ENCODE results near the gene GCK.
"Not testable (repeated sequence)": the region's sequence is repeated elsewhere in the genome, so short reads cannot be mapped to it uniquely, and the experiment has no call there.

Gene GCK

DNA sequence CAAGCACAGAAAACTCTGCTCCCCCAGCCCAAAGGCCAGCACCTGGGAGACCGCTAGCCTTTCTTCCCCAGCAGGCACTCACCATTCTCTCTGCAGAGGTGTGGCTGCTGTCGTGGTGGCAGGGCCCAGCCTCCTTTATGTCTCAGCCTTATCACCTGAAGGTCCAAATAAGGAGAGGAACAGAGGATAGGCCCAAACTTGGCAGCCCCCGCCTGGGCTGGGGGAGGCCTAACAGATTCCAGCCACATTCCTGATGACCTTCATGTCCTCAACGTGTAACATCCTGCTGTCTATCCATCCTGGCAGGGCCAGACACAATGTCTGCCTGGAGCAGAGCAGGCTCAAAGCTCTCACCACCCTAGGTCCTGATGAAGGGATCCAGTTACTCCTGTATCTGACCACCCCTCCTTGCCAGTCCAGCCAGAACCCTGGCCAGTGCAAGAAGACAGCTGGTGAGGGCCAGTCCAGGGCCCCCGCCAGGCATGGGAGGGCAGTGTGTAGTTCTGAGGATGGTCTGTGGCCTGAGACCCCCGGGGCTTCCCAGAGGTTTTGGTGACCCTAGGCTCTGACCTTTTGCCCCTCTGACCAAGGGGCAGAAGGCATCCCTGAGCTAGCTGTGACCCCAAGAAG is 47.9 kb downstream of the GCK start, which contains the start of gene MYL7:
TSS of gene MYL7 (minus strand) at position 112 of the 630 bp plus-strand sequence. CDS start at position 85, 27 bp downstream.
- DNase-seq (ENCODE audit: low spot score) = no peak

DNA sequence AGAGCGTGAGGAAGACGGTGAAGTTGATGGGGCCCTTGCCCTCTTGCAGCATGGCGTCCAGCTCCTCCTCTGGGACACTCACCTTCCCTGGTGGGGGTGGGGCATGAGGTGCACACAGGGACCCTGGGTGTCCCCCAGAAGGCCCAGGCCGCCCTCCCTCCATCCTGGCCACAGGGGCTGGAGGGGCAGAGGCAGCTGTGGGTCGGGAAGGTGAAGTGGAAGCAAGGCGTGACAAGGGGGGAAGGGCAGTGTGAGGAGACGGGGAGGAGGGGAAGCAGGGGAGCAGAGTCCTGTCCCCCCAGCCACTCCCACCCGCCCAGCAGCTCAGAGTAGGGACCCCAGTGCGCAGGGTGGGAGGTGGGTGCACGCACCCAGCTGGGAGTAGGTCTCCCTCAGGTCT is 48.9 kb downstream of the GCK start:
- DNase-seq (ENCODE audit: low spot score) = no peak

DNA sequence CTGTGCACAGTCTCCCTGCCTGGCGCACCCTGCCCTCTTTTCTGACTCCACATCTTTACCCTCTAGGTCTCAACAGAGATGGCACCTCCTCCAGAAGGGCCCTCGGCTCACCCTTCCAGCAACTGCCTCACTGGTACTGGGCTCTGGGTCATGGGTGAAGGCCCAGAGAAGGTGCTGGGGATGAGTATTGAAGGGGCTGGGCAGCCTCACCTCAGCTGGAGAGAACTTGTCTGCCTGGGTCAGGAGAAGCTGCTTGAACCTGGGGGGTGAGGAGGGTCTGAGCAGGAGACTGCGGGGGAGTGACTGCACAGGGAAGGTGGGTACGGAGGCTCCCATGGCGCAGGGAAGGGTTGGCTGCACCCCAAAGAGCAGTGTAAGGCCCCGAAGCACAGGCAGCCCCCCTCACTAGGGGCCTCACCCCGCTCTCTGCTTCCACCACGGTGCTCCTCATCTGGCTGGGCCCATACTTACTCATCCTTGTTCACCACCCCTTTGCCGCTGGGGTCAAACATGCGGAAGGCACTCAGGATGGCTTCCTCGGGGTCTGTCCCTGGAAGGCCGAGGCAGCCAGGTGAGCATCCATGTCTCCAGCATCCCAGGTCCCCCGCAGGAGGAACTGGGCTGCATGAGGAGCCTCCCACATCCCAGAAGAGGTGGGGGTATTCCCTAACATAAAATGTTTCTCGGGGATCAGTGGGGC is 49.8 kb downstream of the GCK start:
- no peak for DNase-seq (ENCODE audit: low spot score)

DNA sequence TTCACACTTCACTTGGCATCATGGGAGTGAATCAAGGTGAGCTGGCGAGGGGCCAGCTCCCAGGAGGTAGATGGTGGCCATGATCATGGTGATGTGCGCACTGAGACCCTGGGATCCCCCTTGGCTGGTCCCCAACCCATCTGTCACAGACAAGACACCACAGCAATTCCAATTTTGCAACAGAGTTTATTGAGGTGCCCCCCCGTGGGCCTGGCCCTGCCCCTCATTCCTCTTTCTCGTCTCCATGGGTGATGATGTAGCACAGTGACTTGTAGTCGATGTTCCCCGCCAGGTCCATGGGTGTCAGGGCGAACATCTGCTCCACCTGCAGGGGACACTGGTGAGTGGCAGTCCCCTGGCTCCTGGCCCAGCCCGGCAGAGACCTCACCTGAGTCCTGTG is 50.5 kb downstream of the GCK start:
- DNase-seq (ENCODE audit: low spot score) = no peak

DNA sequence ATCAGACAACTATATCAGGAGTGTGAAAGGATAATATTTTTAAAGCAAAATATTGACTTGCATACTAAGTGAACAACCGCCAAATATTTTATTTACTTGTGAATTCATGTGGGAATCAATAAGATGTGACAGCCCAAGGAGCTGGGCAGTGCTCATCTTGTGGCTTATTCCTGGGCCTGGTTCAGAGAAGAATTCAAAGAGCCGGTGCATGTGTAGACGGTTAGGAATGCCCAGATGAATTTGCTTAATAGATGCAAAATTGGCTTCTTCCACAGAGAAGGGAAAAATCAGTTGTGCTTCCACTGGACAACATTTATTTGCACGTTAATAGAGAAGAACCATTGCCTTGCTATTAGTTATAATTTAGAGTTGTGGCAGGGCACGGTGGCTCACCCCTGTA is 52.5 kb downstream of the GCK start:
- no peak for DNase-seq (ENCODE audit: low spot score)

DNA sequence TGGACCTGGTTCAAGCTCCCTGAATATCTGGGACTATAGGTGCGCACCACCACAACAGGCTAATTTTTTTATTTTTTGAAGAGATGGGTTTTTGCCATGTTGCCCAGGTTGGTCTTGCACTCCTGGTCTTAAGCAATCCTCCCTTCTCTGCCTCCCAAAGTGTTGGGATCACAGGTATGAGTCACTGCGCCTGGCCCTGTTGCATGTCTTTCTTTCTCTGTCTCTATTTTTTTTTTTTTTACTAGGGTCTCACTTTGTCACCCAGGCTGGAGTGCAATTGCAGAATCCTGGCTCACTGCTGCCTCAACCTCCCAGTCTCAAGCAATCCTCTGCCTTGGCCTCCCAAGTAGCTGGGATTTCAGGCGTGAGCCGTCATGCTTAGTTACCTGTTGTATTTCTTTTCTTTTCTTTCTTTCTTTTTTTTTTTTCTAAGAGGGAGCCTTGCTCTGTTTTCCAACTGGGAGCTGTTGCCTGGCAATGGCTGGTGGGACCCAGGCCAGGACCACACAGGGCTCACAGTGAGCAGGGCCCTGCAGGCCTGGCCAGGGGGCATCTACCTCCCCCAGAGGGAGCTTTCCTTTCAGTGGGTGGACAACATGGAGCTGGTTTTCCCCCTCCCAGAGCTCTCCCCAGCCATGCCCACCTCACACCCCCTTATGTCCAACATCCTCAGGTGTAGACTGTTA is 54.2 kb downstream of the GCK start:
- DNase-seq (ENCODE audit: low spot score) = no peak

DNA sequence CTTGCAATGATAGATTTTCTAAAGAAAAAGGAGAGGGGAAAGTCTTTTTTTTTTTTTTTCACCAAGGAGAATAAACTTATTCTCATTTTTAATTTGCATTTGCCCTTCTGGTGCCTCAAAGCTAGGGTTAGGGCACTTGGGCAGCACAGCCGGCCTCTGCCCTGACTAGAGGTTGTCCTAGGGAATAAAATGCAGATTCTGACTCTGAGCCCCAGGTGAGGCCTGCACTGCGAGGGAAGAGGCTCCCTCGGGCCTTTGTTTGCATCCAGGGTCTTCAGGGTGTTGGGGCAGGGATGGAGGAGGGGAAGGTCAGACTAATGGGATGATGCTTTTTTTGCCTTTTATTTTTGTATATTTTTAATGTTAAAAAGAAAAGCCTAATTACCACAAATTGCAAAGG is 55.9 kb downstream of the GCK start:
- no peak for DNase-seq (ENCODE audit: low spot score)

DNA sequence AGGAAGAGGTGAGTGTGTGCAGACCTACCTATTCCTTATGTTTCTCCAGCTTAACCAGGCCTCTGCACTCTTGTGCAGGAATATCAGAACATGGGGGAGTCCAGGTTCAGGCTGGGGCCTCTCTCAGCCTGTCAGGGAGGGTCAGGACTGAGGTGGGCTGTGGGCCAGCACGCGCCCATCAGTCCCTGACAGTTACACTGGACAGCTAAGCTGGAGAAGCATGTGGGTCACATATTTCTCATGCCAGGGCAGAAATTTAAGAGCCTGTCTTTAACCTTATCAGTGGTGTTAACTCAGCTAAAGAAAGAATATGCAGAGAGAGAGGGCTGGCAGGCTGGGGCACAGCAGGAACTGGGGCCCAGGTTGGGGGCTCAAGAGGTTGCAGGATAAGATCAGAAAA is 57.2 kb downstream of the GCK start:
- DNase-seq (ENCODE audit: low spot score) = no peak

DNA sequence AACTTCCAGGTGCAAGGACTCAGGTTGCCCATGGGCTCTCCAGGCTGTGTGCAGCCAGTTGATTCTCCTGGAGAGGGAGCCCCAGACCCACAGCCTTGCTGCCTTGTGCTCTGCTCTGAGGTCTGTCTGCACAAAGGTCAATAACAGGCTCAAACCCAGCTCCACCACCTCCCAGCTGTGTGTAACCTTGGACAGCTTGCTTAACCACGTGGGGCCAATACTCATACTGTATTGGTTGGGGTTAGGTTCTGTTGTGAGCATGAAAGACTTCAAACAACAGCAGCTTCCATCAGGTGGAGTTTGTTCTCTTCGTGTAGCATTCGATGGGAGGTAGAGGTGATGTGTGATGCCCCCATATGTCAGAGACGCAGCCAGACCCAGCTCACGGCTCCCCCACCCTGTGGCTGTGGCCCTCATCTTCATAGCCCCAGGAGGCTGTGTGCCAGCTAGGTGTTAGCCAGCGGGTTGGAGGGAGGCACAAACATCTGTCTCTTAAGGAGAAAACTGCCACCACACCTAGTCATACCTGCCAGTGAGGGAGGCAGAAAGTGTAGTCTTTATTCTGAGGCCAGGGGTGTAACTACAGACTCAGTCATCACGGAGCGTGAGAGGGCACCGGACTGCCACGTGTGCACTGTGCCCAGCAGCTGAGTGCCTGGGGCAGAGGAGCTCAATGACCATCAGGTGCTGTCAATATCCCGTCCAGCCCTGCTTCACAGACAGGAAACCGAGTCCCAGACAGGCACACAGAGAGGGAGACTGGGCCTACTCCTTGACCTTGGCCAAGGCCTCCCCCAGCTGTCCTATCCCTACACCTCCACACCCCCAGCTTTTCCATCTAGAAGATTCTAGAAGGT is 57.8 kb downstream of the GCK start:
- no peak for DNase-seq (ENCODE audit: low spot score)

DNA sequence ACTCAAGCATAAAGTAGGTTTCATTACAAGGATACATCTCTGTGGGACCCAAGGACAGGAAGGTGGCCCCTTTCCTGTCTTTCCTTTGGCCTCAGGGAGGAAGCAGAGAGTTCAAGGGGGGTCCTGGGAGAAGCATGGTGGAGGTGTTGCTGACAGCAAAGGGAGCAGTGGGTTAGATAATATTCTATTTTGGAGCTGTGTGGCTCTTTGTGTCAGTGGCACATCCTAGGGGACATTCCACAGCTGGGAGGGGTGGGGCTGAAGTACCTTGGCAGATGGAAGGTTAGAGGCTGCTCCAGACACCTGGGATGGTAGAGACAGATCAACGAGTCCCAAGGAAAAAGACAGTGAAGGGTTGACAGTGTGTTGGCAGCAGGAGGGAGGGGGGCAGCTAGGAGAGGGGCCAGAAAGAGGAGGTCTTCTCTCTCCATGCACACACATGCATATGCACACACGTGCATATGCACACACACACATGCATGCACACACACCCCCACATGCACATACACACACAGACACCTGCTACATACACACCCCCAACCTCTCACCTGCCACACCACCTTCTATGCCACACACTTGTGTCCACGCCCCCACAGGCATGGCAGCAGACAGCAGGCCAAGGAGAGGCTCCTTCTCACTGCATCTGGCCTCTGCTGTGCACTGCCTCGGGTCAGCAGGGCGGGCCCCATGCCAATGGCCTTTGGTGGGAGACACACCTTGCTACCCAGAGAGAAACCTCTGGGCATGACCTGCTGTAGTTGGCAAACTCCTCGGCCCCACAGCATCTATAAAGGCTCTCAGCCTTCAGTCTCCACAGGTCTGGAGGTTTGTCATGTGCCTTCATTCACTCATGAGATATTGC is 60.3 kb downstream of the GCK start:
- no peak for DNase-seq (ENCODE audit: low spot score)

DNA sequence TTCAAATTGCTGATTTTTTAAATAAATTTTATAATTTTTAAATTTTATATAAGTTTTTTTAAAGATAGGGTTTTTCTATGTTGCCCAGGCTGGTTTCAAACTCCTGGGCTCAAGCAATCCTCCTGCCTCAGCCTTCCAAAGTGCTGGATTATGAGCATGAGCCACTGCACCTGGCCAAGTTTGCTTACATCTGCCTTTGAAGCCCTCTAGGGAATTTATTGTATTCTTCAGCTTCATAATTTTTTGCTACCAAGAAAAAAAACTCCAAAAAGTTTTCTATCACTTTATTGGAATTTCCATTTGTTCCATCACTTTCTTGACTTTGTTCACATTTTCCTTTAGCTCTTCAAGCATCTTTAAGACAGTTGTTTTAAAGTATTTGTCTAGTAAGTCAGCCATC is 62.1 kb downstream of the GCK start:
- DNase-seq (ENCODE audit: low spot score) = no peak

DNA sequence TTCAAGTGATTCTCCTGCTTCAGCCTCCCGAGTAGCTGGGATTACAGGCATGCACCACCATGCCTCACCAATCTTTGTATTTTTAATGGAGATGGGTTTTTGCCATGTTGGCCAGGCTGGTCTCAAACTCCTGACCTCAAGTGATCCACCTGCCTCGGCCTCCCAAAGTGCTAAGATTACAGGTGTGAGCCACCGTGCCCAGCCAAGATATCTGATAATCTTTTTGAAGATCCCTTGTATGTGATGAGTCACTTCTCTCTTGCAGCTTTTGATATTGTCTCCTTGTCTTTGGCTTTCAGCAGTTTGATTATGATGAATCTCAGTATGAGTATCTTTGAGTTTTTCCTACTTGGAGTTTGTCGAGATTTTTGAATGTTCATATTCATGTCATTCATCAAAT is 62.7 kb downstream of the GCK start:
- DNase-seq (ENCODE audit: low spot score) = not testable (repeated sequence)

DNA sequence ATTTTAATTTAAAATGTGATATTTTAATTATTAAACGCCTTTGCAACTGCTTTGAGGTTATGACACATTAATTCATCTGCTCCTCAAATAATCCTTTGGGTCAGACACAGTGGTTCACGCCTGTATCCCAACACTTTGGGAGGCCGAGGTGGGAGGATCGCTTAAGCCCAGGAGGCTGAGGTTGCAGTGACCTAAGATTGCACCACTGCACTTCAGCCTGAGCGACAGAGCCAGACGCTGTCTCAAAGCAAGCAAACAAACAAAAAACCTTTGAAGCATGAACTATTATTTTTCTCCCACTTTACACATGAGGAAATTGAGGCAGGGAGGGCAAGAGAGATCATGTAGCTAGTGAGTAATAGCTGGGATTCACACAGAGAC is 64.4 kb downstream of the GCK start:
- DNase-seq (ENCODE audit: low spot score) = no peak

DNA sequence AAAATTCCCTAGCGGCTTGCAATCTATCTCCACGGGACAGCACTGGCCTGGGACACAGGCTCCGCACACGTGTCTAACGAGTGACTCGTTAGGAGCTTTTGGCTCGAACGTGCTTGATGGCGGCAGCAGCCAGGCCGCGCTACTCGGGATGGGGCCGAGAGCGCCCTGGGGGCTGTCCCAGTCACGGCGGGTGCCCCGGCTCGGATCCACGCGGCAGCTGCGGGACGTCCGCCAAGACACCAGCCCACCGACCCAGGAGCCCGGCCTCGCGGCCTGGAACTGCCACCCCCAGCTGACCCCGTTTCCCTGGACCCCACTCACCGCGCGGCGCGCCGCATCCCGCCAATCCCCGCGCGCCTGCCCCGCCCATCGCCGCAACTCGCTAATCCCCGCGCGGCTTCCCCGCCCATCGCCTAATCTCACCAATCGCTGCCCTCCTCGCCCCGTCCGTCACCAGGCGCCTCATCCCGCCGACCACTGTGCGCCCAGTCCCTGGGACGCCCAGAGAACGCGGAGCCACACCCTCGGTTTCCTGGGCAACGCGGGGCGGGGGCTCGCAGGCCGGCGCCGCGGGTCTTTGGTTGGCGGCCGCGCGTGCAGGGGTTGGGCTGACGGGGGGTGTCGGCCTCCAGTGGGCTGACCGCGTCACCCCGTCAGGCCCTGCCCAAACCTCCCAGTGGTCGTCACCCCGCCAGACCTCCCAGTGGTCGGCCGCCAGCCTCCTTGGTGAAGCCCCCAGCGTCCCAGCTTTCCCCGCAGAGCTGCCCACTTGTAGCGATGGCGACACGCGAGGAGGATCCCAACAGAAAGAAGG is 65.8 kb downstream of the GCK start, which contains the start of gene POLD2:
TSS of gene POLD2 (minus strand) at position 359 of the 814 bp plus-strand sequence. CDS start 1,495 bp downstream, outside the sequence.
- peak; percentile 95 for DNase-seq (ENCODE audit: low spot score)

DNA sequence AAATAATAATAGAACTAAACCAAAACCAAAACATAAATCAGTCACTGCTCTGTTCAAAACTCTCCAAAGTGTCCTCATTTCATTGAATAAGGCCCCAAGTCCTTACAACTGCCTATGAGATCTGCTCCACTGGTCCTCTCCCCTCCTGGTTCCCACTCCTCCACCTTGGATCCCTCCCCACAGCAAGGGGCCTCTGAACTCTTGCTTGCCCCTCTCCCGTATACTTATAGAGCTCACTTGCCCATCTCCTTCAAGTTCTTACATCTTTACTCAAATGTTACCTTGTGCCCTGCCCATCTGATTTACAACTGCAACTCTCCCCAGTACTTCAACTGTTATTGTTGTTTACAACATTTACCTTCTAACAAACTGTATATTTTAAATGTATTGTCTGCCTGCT is 66.7 kb downstream of the GCK start:
- DNase-seq (ENCODE audit: low spot score) = no peak

DNA sequence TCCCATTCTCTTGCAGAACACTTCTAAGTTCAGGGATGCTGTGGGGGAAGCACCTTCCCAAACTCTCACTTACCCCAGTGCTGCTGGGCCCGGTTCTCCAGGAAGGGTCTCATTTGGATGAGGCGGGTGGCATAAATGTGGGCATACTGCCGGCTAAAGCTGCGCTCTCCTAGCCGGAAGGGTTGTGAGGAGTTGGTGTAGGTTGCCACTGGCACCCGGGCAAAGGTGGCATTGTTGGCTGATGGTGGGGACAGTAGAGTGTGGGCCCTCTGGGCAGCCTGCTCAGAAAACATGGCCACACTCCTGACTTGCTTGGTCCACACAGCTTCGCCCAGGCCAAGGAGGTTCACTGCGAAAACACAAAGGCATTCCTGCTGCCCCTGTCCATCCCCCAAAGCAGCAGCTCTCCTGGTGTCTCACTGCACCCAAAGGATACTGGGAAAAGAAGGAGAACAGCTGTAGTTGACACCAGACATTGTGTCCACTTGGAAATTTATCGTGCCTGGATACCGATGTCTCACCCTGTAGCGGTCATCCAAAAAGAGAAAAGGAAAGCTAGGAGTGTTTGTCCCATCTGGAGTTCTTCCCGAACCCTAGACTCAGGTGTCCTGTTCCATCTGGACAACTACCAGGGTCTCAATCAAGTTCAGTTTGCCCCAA is 67.3 kb downstream of the GCK start:
- DNase-seq (ENCODE audit: low spot score) = no peak

DNA sequence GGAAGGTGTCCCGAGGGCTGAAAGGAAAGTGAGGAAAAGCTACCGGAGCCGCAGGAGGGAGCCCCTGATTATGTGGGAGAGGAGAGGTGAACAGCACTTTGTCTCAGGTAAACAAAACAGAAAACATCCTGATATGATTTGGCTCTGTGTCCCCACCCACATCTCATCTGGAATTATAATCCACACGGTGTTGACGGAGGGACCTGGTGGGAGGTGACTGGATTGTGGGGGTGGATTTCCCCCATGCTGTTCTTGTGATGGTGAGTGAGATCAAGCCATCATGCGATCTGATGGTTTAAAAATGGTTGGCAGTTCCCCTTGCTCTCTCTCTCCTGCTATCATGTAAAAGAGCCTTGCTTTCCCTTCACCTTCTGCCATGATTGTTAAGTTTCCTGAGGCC is 68.8 kb downstream of the GCK start:
- no peak for DNase-seq (ENCODE audit: low spot score)

DNA sequence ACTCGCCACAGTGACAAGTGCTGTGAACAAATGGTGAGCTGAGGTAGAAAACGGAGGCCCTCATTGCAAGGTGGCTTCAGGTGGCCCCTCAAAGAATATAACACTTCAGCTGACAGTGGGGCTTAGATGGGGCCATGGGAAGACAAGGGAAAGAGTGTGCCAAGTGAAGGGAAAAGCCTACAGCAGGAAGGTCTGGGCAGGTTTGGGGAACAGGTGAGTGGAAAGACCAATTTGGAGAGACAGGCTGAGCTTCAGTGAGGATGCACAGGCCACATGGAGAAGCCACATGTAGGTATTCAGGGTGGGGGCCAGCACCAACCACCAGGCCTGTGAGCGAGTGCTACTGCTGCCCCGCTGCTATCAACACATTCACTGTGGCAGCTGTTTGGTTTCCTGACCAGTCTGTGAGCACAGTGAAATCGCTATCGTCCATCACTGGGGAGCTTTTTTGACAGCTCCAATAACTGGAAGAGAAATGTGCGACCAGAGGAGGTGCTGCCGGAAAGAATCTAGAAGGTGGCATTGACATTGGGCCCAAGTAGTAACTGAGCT is 69.3 kb downstream of the GCK start:
- DNase-seq (ENCODE audit: low spot score) = no peak

DNA sequence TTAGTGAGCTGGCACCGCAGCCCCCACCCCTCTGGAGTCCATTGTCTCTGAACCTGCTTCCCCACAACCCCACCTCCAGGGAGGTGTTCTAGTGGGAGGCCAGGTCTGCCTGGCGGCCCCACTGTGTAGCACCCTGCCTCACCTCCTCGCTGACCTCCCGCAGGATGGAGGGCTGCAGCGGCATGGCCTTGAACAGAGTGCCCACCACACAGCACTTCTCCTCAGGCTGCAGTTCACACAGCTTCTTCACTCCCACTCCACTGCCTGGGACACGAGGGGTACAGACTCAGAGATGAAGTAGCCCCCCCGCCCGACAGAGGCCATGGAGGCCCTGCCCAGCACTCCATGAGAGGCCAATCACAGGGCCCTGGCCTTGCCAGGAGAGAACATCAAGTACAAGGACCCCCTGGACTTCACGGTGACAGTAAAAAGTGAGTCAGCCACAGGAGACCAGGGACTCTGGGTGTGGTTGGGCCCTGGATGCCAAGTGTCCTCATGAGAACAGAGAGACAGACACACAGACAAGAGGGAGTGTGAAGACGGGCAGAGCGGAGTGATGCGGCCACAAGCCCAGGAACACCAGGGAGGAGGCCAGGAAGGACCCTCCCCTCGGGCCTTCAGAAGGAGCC is 71.3 kb downstream of the GCK start:
- no peak for DNase-seq (ENCODE audit: low spot score)

Measured in CD4-positive, alpha-beta T cell treated with Interleukin-6 at 100 ng/mL for 8 hours (primary cell).